Adrenal gland (tissue), 5 donors: ENCODE results near the gene SERPING1.

Experiments used
- CTCF ChIP-seq, 6 experiments: fragments of 450-650 bp in 4 of 6; fragments of 200-600 bp in 2 of 6; sonication (generic) in 1 of 6; IDR thresholded peaks; 1 replicate in 5 of 6; 2 replicates in 1 of 6; pipeline versions ENCODE4 v1.5.1 to v1.8.0; 2016 to 2021; ENCODE audit warnings: antibody characterized with exemption in 6 of 6, mild to moderate bottlenecking in 2 of 6, moderate library complexity in 1 of 6
- POLR2A ChIP-seq, 2 donors: fragments of 450-650 bp; IDR thresholded peaks; one replicate each; pipeline ENCODE4 v1.6.1; 2017; ENCODE audit warnings: antibody characterized with exemption in 2 of 2, mild to moderate bottlenecking in 2 of 2, moderate library complexity in 1 of 2
- donor health status: DM: no; HTN: no; CAD: no.

GRCh38 chr11:57619331-57619730 is 21.8 kb downstream of the SERPING1 start:
- TF ChIP-seq POLR2A (IDR thresholded peaks at IDR 0.05) (no peak), CTCF (IDR thresholded peaks at IDR 0.05) (no peak)
